AG04449 (cell line): ENCODE data around the gene OPA3.

Experiments used
- CTCF ChIA-PET: fragments of 350-600 bp; formaldehyde crosslinking; extraction: SDS; loops from one replicate; lab custom pipeline; 2021; ENCODE audit warnings: antibody characterized with exemption; lab: Yijun Ruan, JAX
- POLR2A ChIA-PET: fragments of 400-600, 350-600 bp; formaldehyde crosslinking; extraction: SDS; loops from one replicate; lab custom pipeline; 2020; ENCODE audit warnings: antibody characterized with exemption, inconsistent platforms; lab: Yijun Ruan, JAX
- DNase-seq: peaks from one replicate; pipeline ENCODE4 v3.0.0-alpha.2; 2010; ENCODE audit warnings: low read depth, low spot score
- H3K4me3 ChIP-seq: 2 replicates; pipeline ENCODE4 v1.5.1; 2011; ENCODE audit warnings: low read depth, mild to moderate bottlenecking, control low read depth, low read length
- TF ChIP-seq, protein P1 (sequence below): IDR thresholded peaks from one replicate; pipeline ENCODE4 v1.5.1; 2011; ENCODE audit warnings: mild to moderate bottlenecking, moderate library complexity, low read length, control low read depth, inconsistent platforms; ENCODE audit not compliant: insufficient read depth; ENCODE audit errors: missing control alignments

Gene OPA3

DNA sequence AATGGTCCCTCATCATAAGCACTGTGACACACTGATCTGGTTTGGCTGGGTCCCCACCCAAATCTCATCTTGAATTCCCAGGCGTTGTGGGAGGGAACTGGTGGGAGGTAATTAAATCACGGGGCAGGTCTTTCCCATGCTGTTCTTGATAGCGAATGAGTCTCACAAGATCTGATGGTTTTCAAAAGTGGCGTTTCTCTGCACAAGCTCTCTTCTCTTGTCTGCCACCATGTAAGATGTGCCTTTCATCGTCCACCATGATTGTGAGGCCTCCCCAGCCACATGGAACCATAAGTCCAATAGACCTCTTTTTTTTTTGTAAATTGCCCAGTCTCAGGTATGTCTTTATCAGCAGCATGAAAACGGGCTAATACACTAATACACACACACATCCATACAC lies 24.3 kb upstream of the OPA3 start:
- TF ChIP-seq, protein P1, sequence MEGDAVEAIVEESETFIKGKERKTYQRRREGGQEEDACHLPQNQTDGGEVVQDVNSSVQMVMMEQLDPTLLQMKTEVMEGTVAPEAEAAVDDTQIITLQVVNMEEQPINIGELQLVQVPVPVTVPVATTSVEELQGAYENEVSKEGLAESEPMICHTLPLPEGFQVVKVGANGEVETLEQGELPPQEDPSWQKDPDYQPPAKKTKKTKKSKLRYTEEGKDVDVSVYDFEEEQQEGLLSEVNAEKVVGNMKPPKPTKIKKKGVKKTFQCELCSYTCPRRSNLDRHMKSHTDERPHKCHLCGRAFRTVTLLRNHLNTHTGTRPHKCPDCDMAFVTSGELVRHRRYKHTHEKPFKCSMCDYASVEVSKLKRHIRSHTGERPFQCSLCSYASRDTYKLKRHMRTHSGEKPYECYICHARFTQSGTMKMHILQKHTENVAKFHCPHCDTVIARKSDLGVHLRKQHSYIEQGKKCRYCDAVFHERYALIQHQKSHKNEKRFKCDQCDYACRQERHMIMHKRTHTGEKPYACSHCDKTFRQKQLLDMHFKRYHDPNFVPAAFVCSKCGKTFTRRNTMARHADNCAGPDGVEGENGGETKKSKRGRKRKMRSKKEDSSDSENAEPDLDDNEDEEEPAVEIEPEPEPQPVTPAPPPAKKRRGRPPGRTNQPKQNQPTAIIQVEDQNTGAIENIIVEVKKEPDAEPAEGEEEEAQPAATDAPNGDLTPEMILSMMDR: no peak
- no peak overlapping the region for H3K4me3 ChIP-seq
- DNase-seq: no peak
- POLR2A ChIA-PET: no interaction called here
- CTCF ChIA-PET: interaction anchor here (1.1 to 7.7 kb wide), 4 partner anchors 8 to 43 kb away, joined by 6 to 86 read pairs (median 18); no protein-coding TSS in a partner anchor

DNA sequence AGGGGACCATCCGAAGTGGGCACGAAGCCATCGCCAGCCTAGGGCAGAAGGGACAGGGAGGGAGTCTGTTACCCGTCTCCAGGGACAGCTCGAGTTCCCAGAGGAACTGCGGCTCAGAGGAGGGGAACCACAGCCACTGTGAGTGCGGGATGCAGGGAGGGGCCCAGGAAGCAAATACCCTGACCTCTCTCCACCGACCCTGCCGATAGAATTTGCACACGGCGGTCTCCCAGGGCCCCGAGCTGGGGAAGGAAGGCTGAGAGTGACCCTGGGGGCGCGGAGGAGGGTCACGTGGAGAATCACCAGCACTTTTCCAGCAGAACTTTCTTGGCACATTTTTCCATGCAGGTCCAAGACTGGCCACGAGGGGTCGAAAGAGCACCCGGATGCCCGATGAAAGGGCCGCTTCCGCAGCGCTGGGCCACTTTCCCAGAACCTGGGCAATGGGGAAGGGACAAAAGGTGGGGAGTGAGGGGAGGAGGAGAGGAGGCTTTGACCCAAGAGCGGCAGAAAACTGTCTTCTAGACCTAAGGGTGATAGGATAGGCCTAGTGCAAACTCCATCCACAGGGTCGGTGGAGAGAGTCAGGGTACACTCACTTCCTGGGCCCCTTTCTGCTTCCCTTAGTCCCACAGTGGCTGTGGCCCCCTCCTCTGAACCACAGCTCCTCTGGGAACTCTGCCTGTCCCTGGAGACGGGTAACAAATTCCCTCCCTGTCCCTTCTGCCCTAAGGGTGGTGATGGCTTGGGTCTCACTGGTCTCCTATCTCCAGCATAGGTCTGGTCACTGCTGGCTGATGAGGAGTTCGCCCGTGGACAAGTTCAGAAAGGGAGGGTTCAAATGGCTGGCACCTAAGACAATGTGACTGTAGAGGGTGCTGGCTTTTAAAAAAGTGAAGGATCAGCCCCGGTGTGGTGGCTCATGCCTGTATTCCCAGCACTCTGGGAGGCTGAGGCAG lies 22.7 kb upstream of the OPA3 start:
- ChIA-PET CTCF (interaction anchor here (1.0 to 7.7 kb wide), 17 partner anchors 9 to 113 kb away, joined by 3 to 86 read pairs (median 5); no protein-coding TSS in a partner anchor), POLR2A (interaction anchor here (1.2 to 1.4 kb wide), 2 partner anchors 35 to 38 kb away, joined by 3 to 5 read pairs; no protein-coding TSS in a partner anchor)
- peak overlapping the region; percentile 40 for H3K4me3 ChIP-seq
- DNase-seq: no peak
- TF ChIP-seq, protein P1: peak; percentile 91

DNA sequence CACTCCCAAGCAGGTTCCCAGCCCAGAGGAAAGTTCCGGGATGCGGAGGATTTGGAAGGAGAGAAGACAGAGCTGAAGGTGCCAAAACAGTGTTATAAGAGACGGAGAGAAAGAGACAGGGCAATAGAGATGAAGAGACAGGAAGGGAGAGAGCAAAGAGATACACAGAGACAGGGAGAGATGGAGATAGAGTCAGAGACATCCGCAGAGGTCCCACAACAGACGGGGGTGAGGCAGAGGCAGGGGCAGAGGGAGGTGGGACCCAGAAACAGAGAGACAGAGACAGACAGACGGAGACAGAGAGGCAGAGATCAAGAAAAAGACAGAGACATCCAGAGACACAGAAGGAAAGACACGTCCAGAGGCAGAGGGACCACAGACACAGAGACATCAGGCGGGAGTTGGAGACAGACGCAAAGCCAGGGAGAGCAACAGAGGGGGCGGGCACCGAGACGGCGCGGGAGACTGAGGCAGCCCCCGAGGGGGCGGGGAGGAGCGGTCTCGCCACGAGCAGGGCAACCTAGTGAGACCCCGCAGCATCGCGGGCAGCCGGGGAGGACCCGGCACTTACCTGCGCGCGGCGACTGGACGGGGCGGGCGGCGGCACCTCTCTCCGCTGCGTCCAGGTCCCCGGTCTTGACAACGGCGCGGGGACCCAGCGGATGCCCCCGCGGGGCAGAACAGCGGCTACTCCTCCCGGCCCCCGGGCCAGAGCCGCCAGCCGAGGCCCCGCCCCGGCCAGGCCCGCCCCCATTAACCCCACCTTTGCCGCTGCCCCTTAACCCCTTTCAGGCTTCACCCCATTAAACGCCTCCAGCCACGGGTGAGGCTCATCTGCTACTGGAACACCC lies 17.1 kb upstream of the OPA3 start, which contains the start of gene GPR4:
GPR4 (minus strand) TSS at position 689 of the 851 bp plus-strand sequence. CDS start 10,346 bp downstream, outside the sequence.
- TF ChIP-seq, protein P1: no peak
- no peak for DNase-seq
- POLR2A ChIA-PET: no interaction called here
- CTCF ChIA-PET: interaction anchor here (1.0 to 1.3 kb wide), 3 partner anchors 10 to 40 kb away, joined by 3 to 4 read pairs (median 3); no protein-coding TSS in a partner anchor
- H3K4me3 ChIP-seq: no peak within 1 kb of the TSS

DNA sequence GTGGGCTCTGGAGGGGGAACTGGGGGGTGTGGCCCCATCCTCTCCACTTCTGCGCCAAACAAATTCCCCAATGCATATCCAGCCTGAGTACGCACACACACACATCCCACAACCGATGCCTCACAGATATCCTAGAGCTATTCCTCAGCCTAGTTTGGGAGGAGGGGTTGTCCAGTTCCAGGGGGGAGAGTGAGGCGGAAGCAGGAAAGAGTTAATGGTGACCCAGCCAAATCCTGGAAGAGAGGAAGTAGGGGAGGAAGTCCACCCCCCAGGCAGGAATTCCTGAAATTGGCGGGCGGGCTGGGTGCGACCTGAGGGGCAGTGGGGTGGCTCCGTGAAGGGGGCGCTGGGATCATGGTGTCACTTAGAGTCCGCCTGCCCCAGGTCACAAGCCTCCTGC lies 16.5 kb upstream of the OPA3 start:
- H3K4me3 ChIP-seq: no peak overlapping the region
- CTCF ChIA-PET: interaction anchor here (1.0 to 1.1 kb wide), 2 partner anchors 10 to 41 kb away, joined by 3 read pairs; no protein-coding TSS in a partner anchor
- DNase-seq: no peak
- POLR2A ChIA-PET: no interaction called here
- TF ChIP-seq, protein P1: no peak

DNA sequence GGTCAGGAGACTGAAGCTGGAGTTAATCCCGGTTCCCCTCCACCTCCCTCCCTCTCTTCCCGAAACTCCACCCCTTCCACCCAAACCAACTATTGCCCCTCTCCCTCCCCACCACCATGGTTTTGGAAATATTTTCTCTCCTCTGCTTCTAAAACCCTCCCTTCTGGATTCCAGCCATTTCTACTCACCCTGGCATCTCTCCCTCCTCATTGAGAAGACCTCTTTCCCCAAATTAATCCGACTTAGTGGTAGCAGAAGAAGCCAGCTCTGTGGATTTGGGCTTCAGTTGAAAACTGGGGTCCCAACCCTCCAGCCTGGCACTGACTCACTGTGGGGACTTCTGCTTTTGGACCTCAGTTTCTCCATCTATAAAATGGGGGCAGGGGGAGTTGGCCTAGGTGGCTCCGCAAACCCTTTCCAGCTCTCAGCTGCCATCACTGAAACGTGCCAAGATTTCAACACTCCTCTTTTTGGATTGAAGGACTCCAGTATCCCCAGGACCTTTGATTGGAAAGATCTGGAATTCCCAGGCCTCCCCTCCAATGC lies 15.8 kb upstream of the OPA3 start:
- TF ChIP-seq, protein P1: no peak
- no peak for DNase-seq
- ChIA-PET CTCF (interaction anchor here (1.1 kb wide), 1 partner anchor 42 kb away, joined by 3 read pairs; no protein-coding TSS in a partner anchor), POLR2A (no interaction called here)
- H3K4me3 ChIP-seq: no peak overlapping the region
